Measurements from ENCODE around the gene WDFY3. TPM values are rescaled to one million over a fixed set of nuclear protein-coding genes. Genes with fewer than 3 reads are reported as not detected.

Gene WDFY3
- total RNA-seq, 6 experiments from 2014 or later, result 39.1 to 52.6 (median 48.3) TPM

DNA sequence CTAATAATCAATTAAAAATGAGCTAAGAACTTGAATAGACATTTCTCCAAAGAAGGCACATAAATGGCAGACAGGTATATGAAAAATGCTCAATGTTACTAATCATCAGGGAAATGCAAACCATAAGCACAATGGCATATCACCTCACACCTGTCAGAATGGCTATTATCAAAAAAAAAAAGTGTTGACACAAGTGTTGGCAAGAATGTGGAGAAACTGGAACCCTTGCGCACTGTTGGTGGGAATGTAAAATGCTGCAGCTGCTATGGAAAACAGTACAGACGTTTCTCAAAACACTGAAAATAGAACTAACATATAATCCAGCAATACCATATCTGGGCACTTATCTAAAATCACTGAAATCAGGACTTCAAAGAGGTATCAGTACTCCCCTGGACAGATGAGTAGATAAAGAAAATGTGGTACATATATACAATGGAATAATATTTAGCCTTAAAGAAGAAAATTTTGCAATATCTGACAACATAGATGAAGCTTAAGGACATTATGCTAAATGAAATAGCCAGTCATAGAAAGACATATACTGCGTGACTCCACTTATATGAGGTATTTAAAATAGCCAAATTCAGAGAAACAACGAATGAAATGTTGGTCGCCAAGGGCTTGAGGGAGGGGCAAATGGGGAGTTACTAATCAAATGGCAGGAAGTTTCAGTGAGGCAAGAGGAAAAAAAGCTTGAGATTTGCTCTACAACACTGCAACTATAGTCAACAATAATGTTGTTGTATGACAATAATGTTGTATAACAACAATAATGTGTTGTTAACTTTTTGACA is 175.5 kb downstream of the WDFY3 start:
- Mint-ChIP-seq H3K27me3 (ENCODE audit: insufficient read depth) (no peaks in the 10 kb centered on the region), H3K4me3 (no peak overlapping the region), H3K27ac (no peak overlapping the region), H3K36me3 (ENCODE audit: low read depth) (peaks cover 24% of the 10 kb centered on the region), H3K9me3 (no peaks in the 10 kb centered on the region), H3K4me1 (ENCODE audit: low read depth) (peaks cover 17% of the 10 kb centered on the region)
- TF ChIP-seq, protein P1, sequence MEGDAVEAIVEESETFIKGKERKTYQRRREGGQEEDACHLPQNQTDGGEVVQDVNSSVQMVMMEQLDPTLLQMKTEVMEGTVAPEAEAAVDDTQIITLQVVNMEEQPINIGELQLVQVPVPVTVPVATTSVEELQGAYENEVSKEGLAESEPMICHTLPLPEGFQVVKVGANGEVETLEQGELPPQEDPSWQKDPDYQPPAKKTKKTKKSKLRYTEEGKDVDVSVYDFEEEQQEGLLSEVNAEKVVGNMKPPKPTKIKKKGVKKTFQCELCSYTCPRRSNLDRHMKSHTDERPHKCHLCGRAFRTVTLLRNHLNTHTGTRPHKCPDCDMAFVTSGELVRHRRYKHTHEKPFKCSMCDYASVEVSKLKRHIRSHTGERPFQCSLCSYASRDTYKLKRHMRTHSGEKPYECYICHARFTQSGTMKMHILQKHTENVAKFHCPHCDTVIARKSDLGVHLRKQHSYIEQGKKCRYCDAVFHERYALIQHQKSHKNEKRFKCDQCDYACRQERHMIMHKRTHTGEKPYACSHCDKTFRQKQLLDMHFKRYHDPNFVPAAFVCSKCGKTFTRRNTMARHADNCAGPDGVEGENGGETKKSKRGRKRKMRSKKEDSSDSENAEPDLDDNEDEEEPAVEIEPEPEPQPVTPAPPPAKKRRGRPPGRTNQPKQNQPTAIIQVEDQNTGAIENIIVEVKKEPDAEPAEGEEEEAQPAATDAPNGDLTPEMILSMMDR (IDR thresholded peaks at IDR 0.05), result no peak
- DNase-seq, result no peak

DNA sequence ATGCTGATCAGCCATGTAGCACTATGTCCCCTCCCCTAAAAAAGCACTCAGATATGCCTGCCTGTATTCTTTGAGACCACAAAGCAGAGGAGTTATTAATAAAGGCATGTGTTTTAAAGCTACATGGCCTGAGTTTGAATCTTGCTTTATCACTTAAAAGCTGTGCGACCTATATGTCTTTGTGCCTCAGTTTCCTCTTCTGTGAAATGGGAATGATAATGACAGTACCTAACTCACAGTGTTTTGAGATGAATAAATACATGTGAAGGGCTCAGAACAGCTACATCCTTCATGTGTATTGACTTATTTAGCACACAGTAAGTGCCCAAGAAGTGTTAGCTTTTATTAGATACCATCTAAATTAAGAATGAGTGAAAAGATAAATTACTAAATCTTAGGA is 180.0 kb downstream of the WDFY3 start:
- no peak for DNase-seq
- H3K36me3 Mint-ChIP-seq (ENCODE audit: low read depth), result peaks cover 20% of the 10 kb centered on the region
- H3K27ac Mint-ChIP-seq, result no peak overlapping the region
- no peaks in the 10 kb centered on the region; the same call in 1 of the 2 replicates for H3K27me3 Mint-ChIP-seq (ENCODE audit: insufficient read depth)
- H3K9me3 Mint-ChIP-seq, result no peaks in the 10 kb centered on the region
- no peaks in the 10 kb centered on the region for H3K4me1 Mint-ChIP-seq (ENCODE audit: low read depth)
- H3K4me3 Mint-ChIP-seq, result no peak overlapping the region
- TF ChIP-seq, protein P1 (IDR thresholded peaks at IDR 0.05), result no peak

DNA sequence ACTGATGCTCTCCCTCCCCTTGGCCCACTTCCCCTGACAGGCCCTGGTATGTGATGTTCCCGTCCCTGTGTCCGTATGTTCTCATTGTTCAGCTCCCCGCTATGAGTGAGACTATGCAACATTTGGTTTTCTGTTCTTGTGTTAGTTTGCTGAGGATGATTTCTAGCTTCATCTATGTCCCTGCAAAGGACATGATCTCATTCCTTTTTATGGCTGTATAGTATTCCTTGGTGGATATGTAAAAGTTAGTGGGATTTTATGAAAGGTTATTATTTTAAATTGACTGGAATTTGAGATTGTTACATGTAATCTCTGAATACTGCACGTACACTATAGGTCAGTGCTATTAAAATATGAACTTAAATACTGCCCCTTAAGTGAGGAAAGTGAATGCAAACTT is 184.0 kb downstream of the WDFY3 start:
- peaks cover 8% of the 10 kb centered on the region for H3K36me3 Mint-ChIP-seq (ENCODE audit: low read depth)
- H3K4me3 Mint-ChIP-seq, result no peak overlapping the region
- TF ChIP-seq, protein P1 (IDR thresholded peaks at IDR 0.05), result no peak
- no peaks in the 10 kb centered on the region for H3K9me3 Mint-ChIP-seq
- no peaks in the 10 kb centered on the region for H3K4me1 Mint-ChIP-seq (ENCODE audit: low read depth)
- no peak for DNase-seq
- no peaks in the 10 kb centered on the region; the same call in 1 of the 2 replicates for H3K27me3 Mint-ChIP-seq (ENCODE audit: insufficient read depth)
- no peak overlapping the region for H3K27ac Mint-ChIP-seq

DNA sequence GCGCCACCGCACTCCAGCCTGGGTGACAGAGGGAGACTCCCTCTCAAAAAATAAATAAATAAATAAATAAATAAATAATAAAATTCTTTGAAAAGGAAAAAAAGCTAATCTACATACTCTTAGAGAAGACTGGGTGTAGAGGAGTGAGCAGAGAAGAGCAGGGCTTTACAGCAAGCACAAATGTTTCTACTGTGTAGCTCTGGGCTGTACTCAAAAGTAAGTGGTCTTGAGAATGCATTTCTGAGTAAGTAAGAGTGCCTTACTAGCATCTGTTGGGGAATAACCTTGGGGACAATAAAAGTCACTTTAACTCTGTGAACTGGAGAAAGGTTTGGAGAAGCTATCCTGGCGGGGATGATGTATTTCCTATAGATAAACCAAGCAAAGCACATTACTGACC is 185.8 kb downstream of the WDFY3 start:
- no peak overlapping the region for H3K27ac Mint-ChIP-seq
- H3K9me3 Mint-ChIP-seq, result no peaks in the 10 kb centered on the region
- no peaks in the 10 kb centered on the region; the same call in 1 of the 2 replicates for H3K27me3 Mint-ChIP-seq (ENCODE audit: insufficient read depth)
- H3K36me3 Mint-ChIP-seq (ENCODE audit: low read depth), result peaks cover 16% of the 10 kb centered on the region
- no peaks in the 10 kb centered on the region for H3K4me1 Mint-ChIP-seq (ENCODE audit: low read depth)
- DNase-seq, result no peak
- TF ChIP-seq, protein P1 (IDR thresholded peaks at IDR 0.05), result no peak
- no peak overlapping the region for H3K4me3 Mint-ChIP-seq

DNA sequence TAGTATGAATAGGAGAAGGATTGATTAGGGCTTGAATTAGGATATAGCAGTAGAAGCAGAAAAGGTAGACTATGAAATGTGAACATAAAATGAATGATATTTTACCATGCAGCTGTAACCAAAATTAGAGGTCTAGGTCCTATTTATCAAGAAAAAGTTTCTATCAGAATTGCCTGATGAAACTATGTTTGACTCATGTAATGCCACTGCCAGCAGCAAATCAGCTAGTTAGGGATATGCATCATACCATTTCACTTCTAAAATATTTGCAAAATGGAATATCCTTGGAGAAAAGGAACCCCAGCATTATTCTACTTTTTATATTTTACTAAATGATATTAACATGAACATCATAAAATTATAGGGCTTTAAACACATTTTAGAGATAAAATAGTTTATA is 188.4 kb downstream of the WDFY3 start:
- Mint-ChIP-seq H3K27me3 (ENCODE audit: insufficient read depth) (no peaks in the 10 kb centered on the region), H3K4me1 (ENCODE audit: low read depth) (no peaks in the 10 kb centered on the region), H3K9me3 (no peaks in the 10 kb centered on the region), H3K36me3 (ENCODE audit: low read depth) (peaks cover 16% of the 10 kb centered on the region), H3K27ac (no peak overlapping the region), H3K4me3 (no peak overlapping the region)
- no peak for DNase-seq
- TF ChIP-seq, protein P1 (IDR thresholded peaks at IDR 0.05), result no peak
